Neural progenitor cell (in vitro differentiated cells): ENCODE results near the gene CACNA1D. TPM values are rescaled to one million over a fixed set of nuclear protein-coding genes. Genes with fewer than 3 reads are reported as not detected.
A peak's percentile ranks its signal among the peaks of the same experiment; 100 is the strongest.

Experiments
- DNase-seq: peaks from one replicate; pipeline ENCODE4 v3.0.0-alpha.2; 2016; ENCODE audit warnings: low spot score
- H2AFZ ChIP-seq: fragments of 200-600 bp; sonication (generic); replicated peaks from 2 replicates; pipeline ENCODE4 v1.6.1; 2016; ENCODE audit warnings: antibody characterized with exemption
- H3F3A ChIP-seq: fragments of 200-600 bp; sonication (generic); 2 replicates; pipeline ENCODE4 v1.6.1; 2016; ENCODE audit warnings: antibody characterized with exemption, low read depth
- H3K27ac ChIP-seq: fragments of 200-600 bp; sonication (generic); 2 replicates; pipeline ENCODE4 v1.5.1; 2016; ENCODE audit warnings: mild to moderate bottlenecking
- H3K27me3 ChIP-seq: fragments of 200-600 bp; sonication (generic); 2 replicates; pipeline ENCODE4 v1.6.1; 2016; ENCODE audit warnings: mild to moderate bottlenecking, moderate library complexity
- H3K36me3 ChIP-seq: fragments of 200-600 bp; sonication (generic); 2 replicates; pipeline ENCODE4 v1.5.1; 2016
- H3K4me1 ChIP-seq: fragments of 200-600 bp; sonication (generic); 2 replicates; pipeline ENCODE4 v1.6.1; 2016; ENCODE audit warnings: mixed run types
- H3K4me2 ChIP-seq: fragments of 200-600 bp; sonication (generic); 2 replicates; pipeline ENCODE4 v1.6.1; 2016
- H3K4me3 ChIP-seq: fragments of 200-600 bp; sonication (generic); 2 replicates; pipeline ENCODE4 v1.5.1; 2016
- H3K79me2 ChIP-seq: fragments of 200-600 bp; sonication (generic); 2 replicates; pipeline ENCODE4 v1.6.1; 2016; ENCODE audit warnings: low read depth
- H3K9ac ChIP-seq: fragments of 200-600 bp; sonication (generic); 2 replicates; pipeline ENCODE4 v1.6.1; 2016
- H3K9me3 ChIP-seq: fragments of 200-600 bp; sonication (generic); 2 replicates; pipeline ENCODE4 v1.5.1; 2016; ENCODE audit warnings: low read depth
- H4K20me1 ChIP-seq: fragments of 200-600 bp; sonication (generic); 2 replicates; pipeline ENCODE4 v1.6.1; 2016; ENCODE audit warnings: low read depth
- H3K27ac Mint-ChIP-seq: 3 replicates; pipeline ENCODE4 v1.8.0; 2021; ENCODE audit warnings: mixed read lengths
- H3K27me3 Mint-ChIP-seq: 2 replicates; pipeline ENCODE4 v1.8.0; 2022; ENCODE audit warnings: low read depth, mild to moderate bottlenecking, inconsistent platforms, moderate library complexity, mixed read lengths; ENCODE audit not compliant: insufficient read depth
- H3K36me3 Mint-ChIP-seq: 3 replicates; pipeline ENCODE4 v1.8.0; 2021; ENCODE audit warnings: mixed read lengths
- H3K4me1 Mint-ChIP-seq: 3 replicates; pipeline ENCODE4 v1.8.0; 2021; ENCODE audit warnings: mixed read lengths
- H3K4me3 Mint-ChIP-seq: 3 replicates; pipeline ENCODE4 v1.8.0; 2021; ENCODE audit warnings: mild to moderate bottlenecking, moderate library complexity, mixed read lengths
- H3K9me3 Mint-ChIP-seq: 3 replicates; pipeline ENCODE4 v1.8.0; 2020; ENCODE audit warnings: mixed read lengths
- EZH2 ChIP-seq: fragments of 200-600 bp; sonication (generic); IDR thresholded peaks from 2 replicates; pipeline ENCODE4 v1.6.1; 2017; ENCODE audit warnings: antibody characterized with exemption, mild to moderate bottlenecking, moderate library complexity
- EZH2phosphoT487 ChIP-seq: fragments of 200-600 bp; sonication (generic); IDR thresholded peaks from 2 replicates; pipeline ENCODE4 v1.6.1; 2017; ENCODE audit warnings: antibody characterized with exemption
- total RNA-seq: library from RNA; depleted of rRNA; stranded (reverse); fragments of >200 nt; gene quantifications from 2 replicates; pipeline ENCODE4 v1.2.3, GENCODE V29; 2015; ENCODE audit warnings: low replicate concordance
- TF ChIP-seq, protein P1 (sequence below): fragments of 200-600 bp; sonication (generic); IDR thresholded peaks from 2 replicates; pipeline ENCODE4 v1.5.1; 2017; ENCODE audit warnings: antibody characterized with exemption, mild to moderate bottlenecking

CACNA1D gene
- total RNA-seq, 1 donor from 2014 or later: 4.7 TPM

DNA sequence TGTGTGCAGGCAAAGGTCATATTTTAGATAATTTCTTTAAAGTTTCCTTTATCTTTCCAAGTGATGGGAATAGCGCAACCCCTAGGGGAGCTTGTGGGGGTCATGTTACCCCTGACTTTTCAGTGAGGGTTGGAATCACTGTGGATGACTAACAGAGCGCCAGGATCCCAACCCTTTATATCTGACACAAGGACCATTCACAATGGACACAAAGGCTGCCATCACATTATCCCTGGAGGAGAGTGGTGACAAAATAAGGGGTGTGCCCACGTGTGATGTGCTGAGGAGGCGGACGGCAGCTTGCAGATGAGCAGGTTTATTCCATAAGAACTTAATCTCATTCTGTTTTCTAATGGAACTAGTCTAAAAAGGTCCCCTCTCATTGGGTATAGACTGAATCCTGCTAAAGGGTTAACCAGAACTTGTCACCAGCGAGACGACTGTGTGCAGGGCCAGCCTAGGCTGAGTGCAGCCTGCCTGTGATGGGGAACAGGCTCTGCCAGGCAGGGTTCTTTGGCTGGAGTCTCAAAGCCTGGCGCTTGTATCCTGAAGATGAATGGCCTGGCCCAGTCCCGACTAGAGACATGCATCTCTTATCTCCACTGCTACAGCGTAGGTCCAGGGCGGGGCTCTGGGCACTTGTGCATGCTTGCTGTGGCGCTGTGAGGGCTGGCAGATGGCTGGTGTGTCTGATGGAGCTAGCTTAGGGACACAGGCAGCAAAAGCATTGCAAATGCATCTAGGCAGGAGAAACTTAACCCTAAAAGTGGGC lies 301.6 kb downstream of the CACNA1D start:
- Histone ChIP-seq H3K4me3 (no peak overlapping the region), H3K4me1 (peaks cover 7% of the 10 kb centered on the region), H3K4me2 (no peak overlapping the region), H3K79me2 (no peaks in the 10 kb centered on the region), H4K20me1 (no peaks in the 10 kb centered on the region), H3K27me3 (no peaks in the 10 kb centered on the region), H3F3A (peaks cover 5% of the 10 kb centered on the region), H3K9me3 (no peaks in the 10 kb centered on the region), H3K27ac (no peak overlapping the region), H2AFZ (no peak overlapping the region), H3K36me3 (no peaks in the 10 kb centered on the region), H3K9ac (no peak overlapping the region)
- H3K27me3 Mint-ChIP-seq: no peaks in the 10 kb centered on the region
- H3K27ac Mint-ChIP-seq: no peak overlapping the region
- TF ChIP-seq, protein P1, sequence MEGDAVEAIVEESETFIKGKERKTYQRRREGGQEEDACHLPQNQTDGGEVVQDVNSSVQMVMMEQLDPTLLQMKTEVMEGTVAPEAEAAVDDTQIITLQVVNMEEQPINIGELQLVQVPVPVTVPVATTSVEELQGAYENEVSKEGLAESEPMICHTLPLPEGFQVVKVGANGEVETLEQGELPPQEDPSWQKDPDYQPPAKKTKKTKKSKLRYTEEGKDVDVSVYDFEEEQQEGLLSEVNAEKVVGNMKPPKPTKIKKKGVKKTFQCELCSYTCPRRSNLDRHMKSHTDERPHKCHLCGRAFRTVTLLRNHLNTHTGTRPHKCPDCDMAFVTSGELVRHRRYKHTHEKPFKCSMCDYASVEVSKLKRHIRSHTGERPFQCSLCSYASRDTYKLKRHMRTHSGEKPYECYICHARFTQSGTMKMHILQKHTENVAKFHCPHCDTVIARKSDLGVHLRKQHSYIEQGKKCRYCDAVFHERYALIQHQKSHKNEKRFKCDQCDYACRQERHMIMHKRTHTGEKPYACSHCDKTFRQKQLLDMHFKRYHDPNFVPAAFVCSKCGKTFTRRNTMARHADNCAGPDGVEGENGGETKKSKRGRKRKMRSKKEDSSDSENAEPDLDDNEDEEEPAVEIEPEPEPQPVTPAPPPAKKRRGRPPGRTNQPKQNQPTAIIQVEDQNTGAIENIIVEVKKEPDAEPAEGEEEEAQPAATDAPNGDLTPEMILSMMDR: peak; percentile 16
- TF ChIP-seq EZH2phosphoT487: no peak
- H3K4me1 Mint-ChIP-seq: peaks cover 14% of the 10 kb centered on the region
- H3K4me3 Mint-ChIP-seq: no peak overlapping the region
- no peaks in the 10 kb centered on the region for H3K9me3 Mint-ChIP-seq
- no peaks in the 10 kb centered on the region for H3K36me3 Mint-ChIP-seq
- DNase-seq: peak; percentile 57

DNA sequence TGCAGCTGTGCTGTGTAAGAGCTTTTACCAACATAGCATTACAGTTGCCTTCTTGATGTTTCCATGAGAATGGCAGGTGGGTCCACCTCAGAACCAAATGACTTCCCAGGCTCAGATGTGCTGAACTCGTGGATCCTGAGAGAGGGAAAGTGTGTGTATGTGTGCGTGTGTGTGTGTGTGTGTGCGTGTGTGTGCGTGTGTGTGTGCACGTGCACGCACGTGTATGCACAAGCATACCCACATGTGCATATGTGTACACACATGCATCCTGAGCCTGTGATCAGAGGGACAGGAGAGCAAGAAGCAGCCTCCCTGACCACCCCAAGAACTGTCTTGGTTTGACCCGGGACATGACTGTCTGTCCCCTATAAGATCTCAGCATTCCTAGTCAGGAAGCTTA lies 303.7 kb downstream of the CACNA1D start:
- H4K20me1 ChIP-seq: no peaks in the 10 kb centered on the region
- no peaks in the 10 kb centered on the region for H3K9me3 ChIP-seq
- H3F3A ChIP-seq: no peaks in the 10 kb centered on the region
- Mint-ChIP-seq H3K27me3 (no peaks in the 10 kb centered on the region), H3K4me3 (no peak overlapping the region), H3K9me3 (no peaks in the 10 kb centered on the region), H3K4me1 (peaks cover 8% of the 10 kb centered on the region), H3K27ac (no peak overlapping the region), H3K36me3 (no peaks in the 10 kb centered on the region)
- no peaks in the 10 kb centered on the region for H3K27me3 ChIP-seq
- DNase-seq: no peak
- H3K4me1 ChIP-seq: no peaks in the 10 kb centered on the region
- no peaks in the 10 kb centered on the region for H3K79me2 ChIP-seq
- no peaks in the 10 kb centered on the region for H3K36me3 ChIP-seq
- no peak overlapping the region for H3K4me2 ChIP-seq
- H3K9ac ChIP-seq: no peak overlapping the region
- H2AFZ ChIP-seq: no peak overlapping the region
- TF ChIP-seq EZH2: no peak
- TF ChIP-seq, protein P1: no peak
- no peak for TF ChIP-seq EZH2phosphoT487
- no peak overlapping the region for H3K4me3 ChIP-seq
- H3K27ac ChIP-seq: no peak overlapping the region

DNA sequence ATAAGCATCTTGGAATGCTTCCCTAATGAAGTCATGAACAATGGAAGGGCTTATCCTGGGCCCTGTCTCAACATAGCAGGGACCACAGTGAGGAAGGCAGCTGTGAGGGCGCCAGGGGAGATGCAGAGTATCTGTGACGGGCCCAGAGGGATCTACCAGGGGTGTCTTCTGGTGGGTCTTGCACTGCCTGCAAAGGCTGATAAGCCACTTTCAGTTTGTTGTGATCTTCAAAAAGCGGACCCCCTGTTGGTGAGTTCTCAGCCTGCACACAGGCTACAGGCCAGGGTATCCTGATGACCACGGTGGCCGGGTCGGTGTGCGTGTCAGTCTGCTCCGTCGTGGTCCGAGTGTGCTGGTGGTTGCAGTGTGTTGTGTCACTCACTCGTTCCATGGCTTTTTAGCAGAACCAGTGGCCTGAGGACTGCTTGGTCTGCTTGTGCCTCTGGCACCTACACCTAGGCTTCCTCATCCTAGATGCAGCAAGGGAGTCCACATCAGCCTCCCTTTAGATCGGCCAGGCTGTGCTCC lies 305.0 kb downstream of the CACNA1D start:
- Mint-ChIP-seq H3K36me3 (no peaks in the 10 kb centered on the region), H3K4me3 (no peak overlapping the region), H3K4me1 (peaks cover 16% of the 10 kb centered on the region), H3K9me3 (no peaks in the 10 kb centered on the region), H3K27ac (no peak overlapping the region), H3K27me3 (no peaks in the 10 kb centered on the region)
- H3K9me3 ChIP-seq: no peaks in the 10 kb centered on the region
- H3K36me3 ChIP-seq: no peaks in the 10 kb centered on the region
- no peaks in the 10 kb centered on the region for H3K79me2 ChIP-seq
- DNase-seq: no peak
- no peak overlapping the region for H3K4me2 ChIP-seq
- H3K27ac ChIP-seq: no peak overlapping the region
- no peaks in the 10 kb centered on the region for H3K27me3 ChIP-seq
- no peaks in the 10 kb centered on the region for H3F3A ChIP-seq
- no peak overlapping the region for H3K4me3 ChIP-seq
- TF ChIP-seq, protein P1: no peak
- no peak for TF ChIP-seq EZH2
- TF ChIP-seq EZH2phosphoT487: no peak
- H2AFZ ChIP-seq: no peak overlapping the region
- H4K20me1 ChIP-seq: no peaks in the 10 kb centered on the region
- no peak overlapping the region for H3K9ac ChIP-seq
- H3K4me1 ChIP-seq: no peaks in the 10 kb centered on the region
